ENCODE measurements around the gene PACSIN1.
A peak's percentile ranks its signal among the peaks of the same experiment; 100 is the strongest.

Gene PACSIN1

DNA sequence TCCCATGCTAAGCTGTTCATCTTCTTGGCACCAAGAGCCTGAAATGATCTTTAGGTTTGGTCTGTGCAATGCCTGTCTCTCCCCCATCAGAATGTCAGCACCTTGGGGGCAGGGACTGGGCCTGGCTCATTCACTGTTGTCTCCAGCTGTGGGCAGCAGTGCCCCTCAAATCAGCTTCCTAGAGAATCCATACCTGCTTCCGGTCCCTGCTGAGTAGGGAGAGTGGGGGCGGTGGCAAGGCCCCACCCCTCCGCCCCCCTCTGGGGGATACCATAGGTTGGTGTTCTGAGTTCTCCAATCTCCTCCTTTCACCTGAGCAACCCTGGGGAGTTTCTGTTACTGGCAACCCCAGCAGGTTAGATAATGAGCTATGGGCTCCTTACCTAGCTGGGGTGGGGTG lies 109.5 kb downstream of the PACSIN1 start:
- TF ChIP-seq, protein P1, sequence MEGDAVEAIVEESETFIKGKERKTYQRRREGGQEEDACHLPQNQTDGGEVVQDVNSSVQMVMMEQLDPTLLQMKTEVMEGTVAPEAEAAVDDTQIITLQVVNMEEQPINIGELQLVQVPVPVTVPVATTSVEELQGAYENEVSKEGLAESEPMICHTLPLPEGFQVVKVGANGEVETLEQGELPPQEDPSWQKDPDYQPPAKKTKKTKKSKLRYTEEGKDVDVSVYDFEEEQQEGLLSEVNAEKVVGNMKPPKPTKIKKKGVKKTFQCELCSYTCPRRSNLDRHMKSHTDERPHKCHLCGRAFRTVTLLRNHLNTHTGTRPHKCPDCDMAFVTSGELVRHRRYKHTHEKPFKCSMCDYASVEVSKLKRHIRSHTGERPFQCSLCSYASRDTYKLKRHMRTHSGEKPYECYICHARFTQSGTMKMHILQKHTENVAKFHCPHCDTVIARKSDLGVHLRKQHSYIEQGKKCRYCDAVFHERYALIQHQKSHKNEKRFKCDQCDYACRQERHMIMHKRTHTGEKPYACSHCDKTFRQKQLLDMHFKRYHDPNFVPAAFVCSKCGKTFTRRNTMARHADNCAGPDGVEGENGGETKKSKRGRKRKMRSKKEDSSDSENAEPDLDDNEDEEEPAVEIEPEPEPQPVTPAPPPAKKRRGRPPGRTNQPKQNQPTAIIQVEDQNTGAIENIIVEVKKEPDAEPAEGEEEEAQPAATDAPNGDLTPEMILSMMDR (IDR thresholded peaks at IDR 0.05; ENCODE audit: poor library complexity, severe bottlenecking) = no peak
- ATAC-seq (ENCODE audit: low read depth) = peak; percentile 22; the same call in 1 of the 3 replicates
- Histone ChIP-seq H3K27ac (ENCODE audit: poor library complexity, severe bottlenecking) (no peak overlapping the region), H3K36me3 (ENCODE audit: low read depth) (no peaks in the 10 kb centered on the region), H3K9me3 (ENCODE audit: severe bottlenecking) (no peaks in the 10 kb centered on the region), H3K27me3 (ENCODE audit: insufficient read depth, poor library complexity, severe bottlenecking) (no peaks in the 10 kb centered on the region), H3K4me1 (ENCODE audit: insufficient read depth, poor library complexity, severe bottlenecking) (no peaks in the 10 kb centered on the region), H3K4me3 (ENCODE audit: severe bottlenecking) (no peak overlapping the region)
- DNase-seq (ENCODE audit: low spot score) = no peak

DNA sequence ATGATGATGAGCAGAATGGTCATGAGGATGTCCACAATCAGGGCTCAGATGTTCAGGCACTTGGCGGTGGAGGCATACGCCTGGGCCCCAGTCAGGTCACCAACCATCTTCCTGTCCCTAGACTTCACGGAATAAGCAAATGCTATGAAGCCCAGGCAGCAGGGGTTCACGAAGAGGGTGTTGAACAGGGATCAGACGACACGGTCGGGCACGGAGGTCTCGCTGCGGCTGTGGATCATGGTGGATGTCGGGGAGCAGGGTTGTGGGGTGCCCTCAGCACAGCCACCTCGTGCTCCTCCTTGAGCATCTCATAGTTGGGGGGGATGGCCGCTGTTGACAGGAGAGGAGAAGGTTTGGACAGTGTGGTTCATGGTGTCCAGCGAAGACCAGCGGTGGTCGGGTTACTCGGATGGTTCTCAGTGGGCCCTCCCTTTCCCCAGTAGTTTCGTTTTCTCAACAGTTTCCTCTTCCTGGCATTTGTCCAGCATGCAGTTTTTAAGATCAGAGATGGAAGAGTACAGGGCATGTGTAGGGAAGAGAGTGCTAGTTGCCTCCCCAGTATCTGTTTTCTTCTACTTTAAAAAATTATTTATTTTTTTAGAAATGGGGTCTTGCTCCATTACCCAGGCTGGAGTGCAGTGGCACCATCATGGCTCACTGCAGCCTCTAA lies 110.5 kb downstream of the PACSIN1 start:
- Histone ChIP-seq H3K27ac (ENCODE audit: poor library complexity, severe bottlenecking) (no peak overlapping the region), H3K36me3 (ENCODE audit: low read depth) (no peaks in the 10 kb centered on the region), H3K9me3 (ENCODE audit: severe bottlenecking) (no peaks in the 10 kb centered on the region), H3K4me3 (ENCODE audit: severe bottlenecking) (no peak overlapping the region), H3K27me3 (ENCODE audit: insufficient read depth, poor library complexity, severe bottlenecking) (no peaks in the 10 kb centered on the region), H3K4me1 (ENCODE audit: insufficient read depth, poor library complexity, severe bottlenecking) (no peaks in the 10 kb centered on the region)
- TF ChIP-seq, protein P1 (IDR thresholded peaks at IDR 0.05; ENCODE audit: poor library complexity, severe bottlenecking) = no peak
- ATAC-seq (ENCODE audit: low read depth) (no peak), DNase-seq (ENCODE audit: low spot score) (no peak)

DNA sequence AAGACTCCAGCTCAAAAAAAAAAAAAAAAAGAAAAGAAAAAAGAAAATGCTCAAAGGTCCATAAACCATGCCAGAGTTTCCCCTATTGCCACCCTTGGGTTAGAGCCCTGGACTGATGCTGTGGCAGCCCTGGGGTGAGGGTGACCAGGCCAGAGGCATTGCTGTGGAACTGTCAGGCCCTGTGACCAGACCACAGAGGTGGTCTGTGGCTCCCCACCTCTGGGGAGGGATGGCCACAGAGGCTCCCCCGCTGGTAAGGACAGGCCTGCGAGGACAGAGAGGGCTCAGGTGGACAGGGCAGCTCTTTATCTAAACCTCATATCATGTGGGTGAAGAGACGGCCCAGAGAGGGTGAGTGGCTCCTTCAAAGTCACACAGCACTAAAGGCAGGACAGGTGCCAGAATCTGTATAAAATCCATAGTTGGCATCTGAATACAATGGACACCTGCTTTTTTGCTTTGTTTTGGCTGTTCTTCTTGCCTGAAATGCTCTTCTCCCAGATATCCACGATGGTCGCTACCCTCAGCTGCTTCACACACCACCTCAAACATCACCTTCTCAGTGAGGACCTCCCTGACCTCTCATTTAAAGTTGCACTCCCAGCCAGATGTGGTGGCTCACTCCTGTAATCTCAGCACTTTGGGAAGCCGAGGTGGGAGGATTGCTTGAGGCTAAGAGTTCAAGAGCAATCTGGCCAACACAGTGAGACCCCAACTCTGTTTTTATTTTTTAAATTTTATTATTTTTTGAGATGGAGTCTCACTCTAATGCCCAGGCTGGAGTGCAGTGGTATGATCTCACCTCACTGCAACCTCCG lies 112.8 kb downstream of the PACSIN1 start:
- H3K4me3 ChIP-seq (ENCODE audit: severe bottlenecking) = no peak overlapping the region
- H3K9me3 ChIP-seq (ENCODE audit: severe bottlenecking) = no peaks in the 10 kb centered on the region
- no peak overlapping the region for H3K27ac ChIP-seq (ENCODE audit: poor library complexity, severe bottlenecking)
- TF ChIP-seq, protein P1 (IDR thresholded peaks at IDR 0.05; ENCODE audit: poor library complexity, severe bottlenecking) = no peak
- H3K27me3 ChIP-seq (ENCODE audit: insufficient read depth, poor library complexity, severe bottlenecking) = no peaks in the 10 kb centered on the region
- DNase-seq (ENCODE audit: low spot score) (no peak), ATAC-seq (ENCODE audit: low read depth) (no peak)
- H3K4me1 ChIP-seq (ENCODE audit: insufficient read depth, poor library complexity, severe bottlenecking) = no peaks in the 10 kb centered on the region
- H3K36me3 ChIP-seq (ENCODE audit: low read depth) = no peaks in the 10 kb centered on the region

DNA sequence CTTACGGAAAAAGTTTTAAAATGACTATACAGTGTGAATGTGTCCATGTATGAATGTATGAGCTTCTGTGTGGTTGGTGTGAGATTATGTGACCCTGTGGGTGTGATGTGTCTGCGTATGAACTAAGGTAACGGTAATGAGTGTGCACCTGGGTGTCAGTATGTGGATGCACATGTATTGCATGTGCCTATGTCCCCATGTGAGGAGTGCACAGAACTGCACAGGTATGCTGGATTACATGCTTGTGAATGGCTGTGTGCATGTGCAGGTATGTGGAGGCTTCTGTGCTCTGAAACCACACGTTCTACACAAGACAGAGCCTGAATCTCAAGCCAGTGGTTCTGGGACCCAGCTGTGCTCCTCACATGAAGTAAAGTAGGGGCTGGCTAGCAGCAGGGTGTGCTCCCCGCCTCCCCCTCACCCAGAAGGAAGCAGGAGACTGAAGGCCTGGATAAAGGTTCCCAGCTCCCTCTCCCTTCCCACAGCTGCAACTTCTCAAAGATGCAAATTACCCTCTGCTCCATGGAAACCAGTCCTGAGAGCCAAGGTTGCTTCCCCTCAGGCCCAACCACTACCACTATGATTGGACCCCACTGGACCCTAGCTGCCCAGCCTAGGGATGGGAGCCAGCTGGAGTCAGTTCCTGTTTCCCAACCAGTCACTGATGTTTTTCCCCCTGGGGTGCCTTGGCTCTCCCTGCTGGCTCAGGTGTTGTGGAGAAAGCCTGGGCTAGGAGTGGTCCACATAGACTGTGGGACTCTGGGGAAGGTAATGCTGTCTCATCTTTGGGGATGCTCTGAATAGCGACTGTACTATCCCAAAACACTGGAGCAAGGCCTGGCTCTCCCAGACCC lies 115.1 kb downstream of the PACSIN1 start:
- no peak; the same call in 2 of the 3 replicates for ATAC-seq (ENCODE audit: low read depth)
- H3K9me3 ChIP-seq (ENCODE audit: severe bottlenecking) = no peaks in the 10 kb centered on the region
- H3K4me1 ChIP-seq (ENCODE audit: insufficient read depth, poor library complexity, severe bottlenecking) = peaks cover 4% of the 10 kb centered on the region
- H3K36me3 ChIP-seq (ENCODE audit: low read depth) = no peaks in the 10 kb centered on the region
- no peaks in the 10 kb centered on the region for H3K27me3 ChIP-seq (ENCODE audit: insufficient read depth, poor library complexity, severe bottlenecking)
- H3K27ac ChIP-seq (ENCODE audit: poor library complexity, severe bottlenecking) = no peak overlapping the region
- no peak overlapping the region for H3K4me3 ChIP-seq (ENCODE audit: severe bottlenecking)
- DNase-seq (ENCODE audit: low spot score) = no peak
- TF ChIP-seq, protein P1 (IDR thresholded peaks at IDR 0.05; ENCODE audit: poor library complexity, severe bottlenecking) = no peak

Data from RWPE2 (cell line).